Measurements from ENCODE around the gene PADI4. TPM values are rescaled to one million over a fixed set of nuclear protein-coding genes. Genes with fewer than 3 reads are reported as not detected.
A peak's percentile ranks its signal among the peaks of the same experiment; 100 is the strongest.

The PADI4 gene
- total and polyA plus RNA-seq, 7 donors: 0.52 to 0.58 (median 0.54) TPM; not detected in 4

- no peaks in the 10 kb centered on the region for H3K36me3 ChIP-seq (ENCODE audit: insufficient read depth in 1 of 2, low read depth in 1 of 2)
- H3K9me3 ChIP-seq: peaks cover 3% of the 10 kb centered on the region
- no peak overlapping the region for H3K27ac ChIP-seq
- no peak for TF ChIP-seq CTCF (IDR thresholded peaks at IDR 0.05)
- peak in 1 of 4 donors; percentile 48 for ATAC-seq
- no peak overlapping the region for H3K4me3 ChIP-seq
- H3K27me3 ChIP-seq (ENCODE audit: insufficient read depth in 3 of 3, low read length in 2 of 3): peaks cover 0 to 11% (median 0%) of the 10 kb centered on the region in 3 donors
- intact Hi-C loops (cut with DNase I): no loop called here
- WGBS, 3 donors: 30 to 33% (median 31%) methylated on average over 6 of the region's 6 CpGs
- H3K4me1 ChIP-seq: no peaks in the 10 kb centered on the region
- DNase-seq: no peak
Measured at GRCh38 chr1:17304151-17304825, 3.7 kb upstream of the PADI4 start.

DNA sequence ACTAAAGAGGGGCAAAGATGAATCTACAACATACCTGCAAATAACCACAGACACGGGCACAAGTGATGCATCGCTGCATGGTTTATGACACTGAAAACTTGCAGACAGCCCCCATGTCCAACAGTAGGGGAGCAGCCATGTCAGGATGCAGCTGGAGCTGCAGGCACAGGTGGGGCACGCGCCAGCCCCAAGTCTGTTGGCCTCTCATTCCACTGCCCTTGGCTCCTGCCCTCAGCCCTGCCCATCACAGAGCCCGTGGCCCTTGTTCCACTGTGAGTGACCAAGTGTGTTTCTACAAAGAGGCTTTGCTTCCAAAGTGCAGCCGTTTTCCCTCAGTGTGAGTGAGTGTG is 3.2 kb upstream of the PADI4 start:
- H3K9me3 ChIP-seq: peaks cover 3% of the 10 kb centered on the region
- H3K27me3 ChIP-seq (ENCODE audit: insufficient read depth in 3 of 3, low read length in 2 of 3): peaks cover 0 to 16% (median 0%) of the 10 kb centered on the region in 3 donors
- TF ChIP-seq CTCF (IDR thresholded peaks at IDR 0.05): no peak
- no peak overlapping the region for H3K27ac ChIP-seq
- H3K4me3 ChIP-seq: no peak overlapping the region
- H3K36me3 ChIP-seq (ENCODE audit: insufficient read depth in 1 of 2, low read depth in 1 of 2): no peaks in the 10 kb centered on the region
- intact Hi-C loops (cut with DNase I): no loop called here
- WGBS, 3 donors: 22 to 39% (median 31%) methylated on average over 6 of the region's 6 CpGs
- no peak for ATAC-seq
- no peak for DNase-seq
- H3K4me1 ChIP-seq: no peaks in the 10 kb centered on the region

DNA sequence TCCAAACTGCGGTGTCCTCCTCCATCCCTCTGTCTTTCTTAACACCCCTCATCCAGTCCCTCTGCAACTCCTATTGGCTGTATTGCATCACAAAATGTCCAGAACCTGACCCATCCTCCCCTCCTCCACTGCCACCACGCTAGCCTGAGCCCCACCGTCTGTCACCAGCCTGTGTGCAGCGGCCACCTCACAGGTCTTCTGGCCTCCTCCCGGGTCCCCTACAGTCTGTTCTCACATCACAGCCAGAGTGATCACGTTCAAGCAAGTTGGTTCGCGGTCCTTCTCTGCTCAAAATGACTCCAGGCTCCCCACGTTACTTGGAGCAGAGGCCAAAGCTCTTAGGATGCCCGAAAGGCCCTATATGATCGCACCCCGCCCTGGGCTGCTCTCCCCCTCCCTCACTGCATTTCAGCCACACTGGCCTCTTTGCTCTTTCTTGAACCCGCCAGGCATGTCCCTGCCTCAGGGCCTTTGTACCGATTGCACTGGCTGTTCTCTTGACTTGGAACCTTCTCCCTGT is 2.4 kb upstream of the PADI4 start:
- no peak for TF ChIP-seq CTCF (IDR thresholded peaks at IDR 0.05)
- Histone ChIP-seq H3K27ac (no peak overlapping the region), H3K4me1 (no peaks in the 10 kb centered on the region), H3K27me3 (ENCODE audit: insufficient read depth in 3 of 3, low read length in 2 of 3) (peaks cover 0 to 24% (median 4%) of the 10 kb centered on the region in 3 donors), H3K9me3 (peaks cover 3% of the 10 kb centered on the region), H3K4me3 (no peak overlapping the region), H3K36me3 (ENCODE audit: insufficient read depth in 1 of 2, low read depth in 1 of 2) (no peaks in the 10 kb centered on the region)
- intact Hi-C loops (cut with DNase I): no loop called here
- DNase-seq (no peak), ATAC-seq (no peak)
- WGBS, 3 donors: 65 to 72% (median 67%) methylated on average over 13 to 14 of the region's 14 CpGs

GRCh38 chr1:17306407-17306806 is 1.6 kb upstream of the PADI4 start:
- no peak for TF ChIP-seq CTCF (IDR thresholded peaks at IDR 0.05)
- no peaks in the 10 kb centered on the region for H3K4me1 ChIP-seq
- ATAC-seq: no peak
- 59 to 64% (median 62%) methylated on average over 6 of the region's 6 CpGs for WGBS, 3 donors
- H3K36me3 ChIP-seq (ENCODE audit: insufficient read depth in 1 of 2, low read depth in 1 of 2): no peaks in the 10 kb centered on the region
- DNase-seq: no peak
- no peaks in the 10 kb centered on the region for H3K9me3 ChIP-seq
- H3K27ac ChIP-seq: no peak overlapping the region
- peaks cover 0 to 32% (median 4%) of the 10 kb centered on the region in 3 donors for H3K27me3 ChIP-seq (ENCODE audit: insufficient read depth in 3 of 3, low read length in 2 of 3)
- intact Hi-C loops (cut with DNase I): no loop called here
- no peak overlapping the region for H3K4me3 ChIP-seq

- no peak for TF ChIP-seq CTCF (IDR thresholded peaks at IDR 0.05)
- Histone ChIP-seq H3K9me3 (no peaks in the 10 kb centered on the region), H3K27ac (no peak overlapping the region), H3K27me3 (ENCODE audit: insufficient read depth in 3 of 3, low read length in 2 of 3) (peaks cover 0 to 37% (median 4%) of the 10 kb centered on the region in 3 donors), H3K4me1 (no peaks in the 10 kb centered on the region), H3K4me3 (no peak overlapping the region), H3K36me3 (ENCODE audit: insufficient read depth in 1 of 2, low read depth in 1 of 2) (no peaks in the 10 kb centered on the region)
- 39 to 43% (median 40%) methylated on average over 6 of the region's 6 CpGs for WGBS, 3 donors
- DNase-seq (no peak), ATAC-seq (no peak)
- intact Hi-C loops (cut with DNase I): no loop called here
Measured at GRCh38 chr1:17306921-17307320, 1.1 kb upstream of the PADI4 start.
